GM12874 (cell line): ENCODE measurements around the gene SURF2.

ENCODE experiments used
- CTCF ChIP-seq: IDR thresholded peaks from 2 replicates; pipeline ENCODE4 v1.5.1; 2011; ENCODE audit warnings: low read depth, mild to moderate bottlenecking, control low read depth, low read length, moderate library complexity; ENCODE audit not compliant: insufficient read depth

Gene SURF2

GRCh38 chr9:133375724-133376654, 19.6 kb downstream of the SURF2 start, which contains the start of the genes STKLD1 and SURF4:
STKLD1 (plus strand) TSS chr9:133376366; CDS start chr9:133376474, 108 bp downstream.
SURF4 (minus strand) TSS chr9:133376060; CDS start chr9:133375969, 91 bp downstream.
- TF ChIP-seq CTCF: no peak

GRCh38 chr9:133377721-133378216, 21.4 kb downstream of the SURF2 start:
- TF ChIP-seq CTCF: no peak

GRCh38 chr9:133378408-133378962, 22.1 kb downstream of the SURF2 start:
- TF ChIP-seq CTCF: no peak

- TF ChIP-seq CTCF: no peak
Observed at GRCh38 chr9:133379153-133380086, 23.1 kb downstream of the SURF2 start.

GRCh38 chr9:133380734-133381133, 24.4 kb downstream of the SURF2 start:
- TF ChIP-seq CTCF: no peak

- TF ChIP-seq CTCF: no peak
Observed at GRCh38 chr9:133382507-133383141, 26.3 kb downstream of the SURF2 start.
